ENCODE measurements around the gene VAX1.

DNA sequence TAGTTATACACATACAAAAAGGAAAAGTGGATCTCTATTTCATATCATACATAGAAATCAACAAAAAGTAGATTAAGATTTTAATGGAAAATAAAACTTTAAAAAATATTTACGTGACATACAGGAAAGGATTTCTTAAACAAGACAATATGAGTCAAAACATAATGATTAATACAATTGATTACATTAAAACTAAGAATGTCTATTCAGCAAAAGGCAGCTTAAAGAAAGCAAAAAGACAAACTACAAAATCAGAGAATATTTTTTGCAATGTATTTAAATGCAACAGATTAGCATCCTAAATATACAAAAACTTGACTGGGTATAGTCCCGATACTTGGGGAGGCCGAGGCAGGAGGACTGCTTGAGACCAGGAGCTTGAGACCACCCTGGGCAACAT is 50.5 kb downstream of the VAX1 start:
- TF ChIP-seq EZH2 (IDR thresholded peaks at IDR 0.05; ENCODE audit: insufficient read depth, poor library complexity, severe bottlenecking) (no peak), EZH2phosphoT487 (IDR thresholded peaks at IDR 0.05; ENCODE audit: insufficient read depth, low read depth) (no peak)

All from GM23248 (cell line).